HEK293 (cell line): Measurements from ENCODE around the gene NDST3.

Source experiments
- CTCF ChIP-seq: fragments of 450-650 bp; formaldehyde crosslinking; IDR thresholded peaks from 2 replicates; pipeline ENCODE4 v1.5.1; 2016; ENCODE audit warnings: missing biosample characterization, missing genetic modification characterization
- FEZF1 ChIP-seq: fragments of 450-650 bp; formaldehyde crosslinking; IDR thresholded peaks from 2 replicates; pipeline ENCODE4 v1.5.1; 2016; ENCODE audit warnings: missing biosample characterization, missing genetic modification characterization
- MYNN ChIP-seq: fragments of 450-650 bp; formaldehyde crosslinking; IDR thresholded peaks from 2 replicates; pipeline ENCODE4 v1.5.1; 2016; ENCODE audit warnings: missing biosample characterization, missing genetic modification characterization, borderline replicate concordance
- REST ChIP-seq: fragments of 450-650 bp; formaldehyde crosslinking; IDR thresholded peaks from 2 replicates; pipeline ENCODE4 v1.5.1; 2016; ENCODE audit warnings: missing biosample characterization, missing genetic modification characterization
- ZBTB17 ChIP-seq: fragments of 450-650 bp; formaldehyde crosslinking; IDR thresholded peaks from 2 replicates; pipeline ENCODE4 v1.5.1; 2016; ENCODE audit warnings: missing biosample characterization, missing genetic modification characterization
- ZBTB26 ChIP-seq: fragments of 450-650 bp; formaldehyde crosslinking; optimal IDR thresholded peaks from 2 replicates; pipeline ENCODE3; 2016; ENCODE audit warnings: missing biosample characterization, mild to moderate bottlenecking, missing genetic modification characterization
- ZBTB49 ChIP-seq: fragments of 450-650 bp; formaldehyde crosslinking; IDR thresholded peaks from 2 replicates; pipeline ENCODE4 v1.5.1; 2016; ENCODE audit warnings: missing biosample characterization, missing genetic modification characterization, low read depth
- ZNF138 ChIP-seq: fragments of 450-650 bp; formaldehyde crosslinking; IDR thresholded peaks from 2 replicates; pipeline ENCODE4 v1.5.1; 2016; ENCODE audit warnings: missing biosample characterization, missing genetic modification characterization, borderline replicate concordance
- ZNF311 ChIP-seq: fragments of 450-650 bp; formaldehyde crosslinking; IDR thresholded peaks from 2 replicates; pipeline ENCODE4 v1.5.1; 2017; ENCODE audit warnings: missing biosample characterization, missing genetic modification characterization, borderline replicate concordance
- ZNF549 ChIP-seq: fragments of 450-650 bp; IDR thresholded peaks from 2 replicates; pipeline ENCODE4 v1.5.1; 2018; ENCODE audit warnings: missing biosample characterization, missing genetic modification characterization, mild to moderate bottlenecking, inconsistent platforms, moderate library complexity
- ZNF571 ChIP-seq: fragments of 450-650 bp; formaldehyde crosslinking; IDR thresholded peaks from 2 replicates; pipeline ENCODE4 v1.5.0; 2017; ENCODE audit warnings: missing biosample characterization, missing genetic modification characterization
- ZNF701 ChIP-seq: fragments of 450-650 bp; formaldehyde crosslinking; IDR thresholded peaks from 2 replicates; pipeline ENCODE4 v1.5.1; 2016; ENCODE audit warnings: missing biosample characterization, missing genetic modification characterization

- TF ChIP-seq ZNF701 (tag by site-specific recombination): no peak
- no peak for TF ChIP-seq ZBTB26 (tag by site-specific recombination)
- no peak for TF ChIP-seq CTCF (tag by site-specific recombination)
- TF ChIP-seq FEZF1 (tag by site-specific recombination): no peak
- TF ChIP-seq ZNF549 (tag by site-specific recombination): no peak
- TF ChIP-seq ZNF571 (tag by site-specific recombination): no peak
- TF ChIP-seq ZBTB17 (tag by site-specific recombination): no peak
- no peak for TF ChIP-seq REST (tag by site-specific recombination)
- no peak for TF ChIP-seq ZNF138 (tag by site-specific recombination)
- TF ChIP-seq ZBTB49 (tag by site-specific recombination): no peak
- TF ChIP-seq MYNN (tag by site-specific recombination): no peak
- no peak for TF ChIP-seq ZNF311 (tag by site-specific recombination)
Observed at GRCh38 chr4:118193421-118193820, 159.1 kb downstream of the NDST3 start.
